Measurements from ENCODE around the gene DLGAP3.

The DLGAP3 gene

DNA sequence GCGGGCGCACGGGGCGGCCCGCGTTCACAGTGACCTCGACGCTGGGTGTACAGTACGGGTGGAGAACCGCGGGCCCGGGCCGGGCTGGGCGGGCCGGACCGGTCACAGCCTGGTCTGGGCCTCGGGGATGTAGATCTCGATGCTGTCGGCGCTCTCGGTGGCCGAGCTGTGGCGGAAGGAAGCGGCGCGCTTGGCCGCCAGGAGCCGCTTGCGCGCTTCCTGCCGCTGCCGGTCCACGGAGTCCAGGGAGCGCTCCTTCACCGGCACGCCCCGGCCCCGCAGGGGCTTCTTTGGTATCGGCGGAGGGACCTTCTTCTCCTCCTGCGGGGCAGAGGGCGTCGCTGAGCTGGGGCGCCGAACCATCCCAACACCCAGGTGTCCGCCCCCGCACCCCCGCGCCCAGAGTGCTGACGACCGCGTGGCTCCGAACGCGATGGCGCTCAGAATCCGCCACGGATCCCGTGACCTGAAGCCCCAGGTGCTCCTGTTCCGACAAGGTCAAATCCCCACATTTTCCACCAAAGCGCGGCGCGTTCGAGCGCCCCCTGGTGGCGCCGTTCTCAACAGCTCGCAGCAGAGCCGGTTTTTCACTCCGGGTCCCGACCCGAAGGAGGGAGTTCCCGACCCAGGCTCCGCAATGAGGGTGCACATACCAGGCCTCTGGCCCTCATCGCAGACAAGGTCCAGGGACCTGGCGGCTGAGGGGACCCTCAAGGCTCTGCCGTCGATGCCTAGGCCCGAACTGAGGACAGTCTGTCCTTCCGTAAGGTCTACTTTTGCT, 63.3 kb downstream of the DLGAP3 start:
- peak; percentile 57 for DNase-seq (ENCODE audit: low read depth)
- TF ChIP-seq, protein P1, sequence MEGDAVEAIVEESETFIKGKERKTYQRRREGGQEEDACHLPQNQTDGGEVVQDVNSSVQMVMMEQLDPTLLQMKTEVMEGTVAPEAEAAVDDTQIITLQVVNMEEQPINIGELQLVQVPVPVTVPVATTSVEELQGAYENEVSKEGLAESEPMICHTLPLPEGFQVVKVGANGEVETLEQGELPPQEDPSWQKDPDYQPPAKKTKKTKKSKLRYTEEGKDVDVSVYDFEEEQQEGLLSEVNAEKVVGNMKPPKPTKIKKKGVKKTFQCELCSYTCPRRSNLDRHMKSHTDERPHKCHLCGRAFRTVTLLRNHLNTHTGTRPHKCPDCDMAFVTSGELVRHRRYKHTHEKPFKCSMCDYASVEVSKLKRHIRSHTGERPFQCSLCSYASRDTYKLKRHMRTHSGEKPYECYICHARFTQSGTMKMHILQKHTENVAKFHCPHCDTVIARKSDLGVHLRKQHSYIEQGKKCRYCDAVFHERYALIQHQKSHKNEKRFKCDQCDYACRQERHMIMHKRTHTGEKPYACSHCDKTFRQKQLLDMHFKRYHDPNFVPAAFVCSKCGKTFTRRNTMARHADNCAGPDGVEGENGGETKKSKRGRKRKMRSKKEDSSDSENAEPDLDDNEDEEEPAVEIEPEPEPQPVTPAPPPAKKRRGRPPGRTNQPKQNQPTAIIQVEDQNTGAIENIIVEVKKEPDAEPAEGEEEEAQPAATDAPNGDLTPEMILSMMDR (conservative IDR thresholded peaks at IDR 0.05; ENCODE audit: low read length) = peak; percentile 91
- H3K4me3 ChIP-seq (ENCODE audit: low read length) = peak overlapping the region; percentile 71

DNA sequence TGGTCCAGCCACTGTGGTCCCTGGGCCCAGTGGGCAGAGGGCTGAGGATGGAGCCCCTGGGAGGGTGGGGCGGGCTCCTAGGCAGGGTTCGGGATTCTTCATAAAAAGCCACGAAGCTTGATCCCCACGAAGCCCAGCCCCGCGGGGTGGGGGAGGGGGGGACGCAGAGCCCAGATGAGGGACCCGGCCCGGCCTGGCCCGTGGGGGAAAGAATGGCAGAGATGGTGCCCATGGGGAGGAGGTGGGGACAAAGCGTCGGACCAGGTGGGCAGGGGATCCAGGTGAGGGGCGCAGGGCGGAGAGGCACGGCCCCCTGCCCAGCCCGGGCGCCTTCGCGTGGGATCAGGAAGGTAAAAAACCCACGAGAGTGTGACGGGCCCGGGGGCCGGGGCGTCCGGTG, 63.9 kb downstream of the DLGAP3 start:
- TF ChIP-seq, protein P1 (conservative IDR thresholded peaks at IDR 0.05; ENCODE audit: low read length) = no peak
- DNase-seq (ENCODE audit: low read depth) = no peak
- peak overlapping the region; percentile 71 for H3K4me3 ChIP-seq (ENCODE audit: low read length)

DNA sequence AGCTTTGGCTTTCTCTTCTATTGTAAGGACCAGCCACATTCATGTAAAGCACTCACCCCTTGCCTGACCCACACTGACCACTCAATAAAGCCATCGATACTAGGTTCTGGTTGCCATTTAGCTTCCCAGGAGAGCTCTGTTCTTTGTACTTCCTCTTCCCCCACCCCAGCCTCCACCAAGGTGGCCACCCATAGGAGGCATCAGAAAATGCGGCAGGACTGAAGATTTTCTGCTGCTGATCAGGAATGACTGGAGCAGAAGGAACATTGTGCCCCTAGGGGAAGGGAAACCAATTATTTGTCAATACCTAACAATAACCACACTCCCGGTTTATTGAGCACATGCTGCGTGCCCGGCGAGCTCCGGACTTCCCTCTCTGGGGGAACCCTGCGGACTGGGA, 64.7 kb downstream of the DLGAP3 start:
- TF ChIP-seq, protein P1 (conservative IDR thresholded peaks at IDR 0.05; ENCODE audit: low read length) = no peak
- H3K4me3 ChIP-seq (ENCODE audit: low read length) = no peak overlapping the region
- DNase-seq (ENCODE audit: low read depth) = no peak

DNA sequence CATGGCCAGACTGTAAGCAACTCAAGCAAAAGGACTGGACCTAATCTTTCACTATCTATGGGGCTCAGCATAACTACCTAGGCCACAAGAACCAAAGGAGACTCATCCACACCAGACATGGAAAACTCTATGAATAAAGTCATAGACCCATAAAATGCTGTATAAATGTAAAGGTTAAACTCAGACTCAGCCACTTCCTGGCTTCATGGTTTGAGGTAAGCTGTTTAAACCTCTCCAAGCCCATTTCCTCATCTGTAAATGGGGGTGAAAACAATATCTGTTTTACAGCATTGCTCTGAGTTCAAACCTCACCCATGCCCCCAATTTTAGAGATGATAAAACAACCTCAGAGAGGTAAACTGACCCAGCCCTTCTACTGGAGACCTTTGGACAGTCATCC, 65.9 kb downstream of the DLGAP3 start:
- DNase-seq (ENCODE audit: low read depth) = no peak
- no peak overlapping the region for H3K4me3 ChIP-seq (ENCODE audit: low read length)
- TF ChIP-seq, protein P1 (conservative IDR thresholded peaks at IDR 0.05; ENCODE audit: low read length) = no peak

DNA sequence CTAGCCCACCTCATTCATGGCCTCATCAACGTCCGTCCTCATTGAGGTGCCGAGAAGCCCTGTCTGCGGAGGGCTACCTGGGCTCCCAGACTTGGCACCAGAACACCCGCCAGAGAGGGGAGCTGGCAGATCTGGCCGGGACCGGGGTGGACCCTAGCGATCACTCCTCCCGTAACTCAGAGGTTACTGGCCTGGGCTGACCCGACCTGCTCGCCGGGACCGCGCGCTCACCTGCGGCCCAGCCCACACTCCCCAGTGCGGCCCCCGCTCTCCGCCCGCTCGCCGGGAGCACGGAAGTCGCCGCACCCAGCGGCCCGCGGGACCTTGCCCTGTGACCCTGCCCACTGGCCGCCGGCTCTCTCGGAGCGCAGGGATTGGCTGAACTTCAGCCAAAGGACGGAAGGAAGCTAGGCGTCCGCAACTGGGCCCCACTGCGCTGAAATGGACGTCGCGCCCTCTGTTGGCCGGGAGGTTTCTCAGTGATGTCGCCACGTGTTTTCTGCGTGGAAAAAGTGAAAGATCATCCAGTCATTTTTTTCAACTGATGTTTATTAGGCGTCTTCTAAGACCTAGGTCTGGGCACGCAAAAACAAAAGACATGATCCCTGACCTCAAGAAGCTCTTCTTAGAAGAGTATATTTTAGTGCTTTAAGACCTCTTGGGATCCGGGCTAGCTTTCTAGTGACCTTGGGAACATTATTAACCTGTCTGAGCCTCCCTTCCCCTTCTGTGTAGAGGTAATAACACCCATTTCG, 69.8 kb downstream of the DLGAP3 start, which contains the start of gene SMIM12:
TSS of gene SMIM12 (minus strand) at position 304 of the 755 bp plus-strand sequence. CDS start 3,772 bp downstream, outside the sequence.
- H3K4me3 ChIP-seq (ENCODE audit: low read length) = peak within 1 kb of the TSS; percentile 100
- TF ChIP-seq, protein P1 (conservative IDR thresholded peaks at IDR 0.05; ENCODE audit: low read length) = peak; percentile 81
- DNase-seq (ENCODE audit: low read depth) = peak; percentile 93

DNA sequence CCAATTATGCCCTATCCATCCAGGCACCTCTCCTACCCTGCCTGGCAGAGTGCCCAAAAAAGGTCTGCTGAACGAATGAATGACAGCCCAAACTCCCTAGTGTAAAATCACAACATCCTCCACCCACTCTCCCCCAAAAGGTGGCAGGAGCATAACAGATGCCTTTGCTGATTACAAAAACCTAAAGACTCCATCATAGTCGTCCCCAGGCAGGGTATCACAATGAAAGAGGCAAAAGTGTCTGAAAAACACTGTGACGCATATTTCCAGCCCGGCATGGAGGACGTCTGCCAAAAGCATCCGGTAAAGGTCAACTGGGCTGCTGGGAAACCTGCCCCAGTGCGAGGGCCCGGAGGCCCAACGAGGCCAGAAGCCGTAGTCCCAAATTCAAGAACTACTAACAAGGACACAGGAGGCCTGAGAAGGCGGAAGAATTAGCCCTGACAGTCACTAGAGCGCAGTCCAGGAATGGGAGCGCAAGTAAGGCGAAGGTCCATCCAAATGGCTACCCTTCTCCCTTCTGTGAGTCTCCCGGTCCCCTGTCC, 70.5 kb downstream of the DLGAP3 start:
- TF ChIP-seq, protein P1 (conservative IDR thresholded peaks at IDR 0.05; ENCODE audit: low read length) = no peak
- peak; percentile 19 for DNase-seq (ENCODE audit: low read depth)
- H3K4me3 ChIP-seq (ENCODE audit: low read length) = peak overlapping the region; percentile 100

All from AG10803 (cell line).